ENCODE measurements around the gene GFPT2.

GRCh38 chr5:180287404-180287803, 65.7 kb downstream of the GFPT2 start:
- no peak for TF ChIP-seq CTCF (IDR thresholded peaks at IDR 0.05; ENCODE audit: borderline replicate concordance, extremely low read depth, low read length, poor library complexity, severe bottlenecking)
- TF ChIP-seq EZH2 (IDR thresholded peaks at IDR 0.05; ENCODE audit: borderline replicate concordance, low read depth, low read length, severe bottlenecking), result no peak

Data from DND-41 (cell line).